Mesothelial cell of epicardium (in vitro differentiated cells): Measurements from ENCODE around the gene CLRN3. TPM values are rescaled to one million over a fixed set of nuclear protein-coding genes. Genes with fewer than 3 reads are reported as not detected.

Experiments
- DNase-seq, 2 experiments: peaks; one replicate each; pipeline ENCODE4 v3.0.0; 2021; ENCODE audit warnings: low spot score in 2 of 2; ENCODE audit not compliant: unreplicated experiment in 2 of 2
- H3K27ac Mint-ChIP-seq: 2 replicates; pipeline ENCODE4 v1.8.0; 2021; ENCODE audit warnings: mixed read lengths
- H3K27me3 Mint-ChIP-seq: 2 replicates; pipeline ENCODE4 v1.8.0; 2021; ENCODE audit warnings: low read depth, mixed read lengths
- H3K36me3 Mint-ChIP-seq: 2 replicates; pipeline ENCODE4 v1.8.0; 2021; ENCODE audit warnings: mixed read lengths
- H3K4me1 Mint-ChIP-seq: 2 replicates; pipeline ENCODE4 v1.8.0; 2021; ENCODE audit warnings: mixed read lengths
- H3K4me3 Mint-ChIP-seq: 2 replicates; pipeline ENCODE4 v1.8.0; 2021; ENCODE audit warnings: mild to moderate bottlenecking, moderate library complexity, mixed read lengths
- H3K9me3 Mint-ChIP-seq: 2 replicates; pipeline ENCODE4 v1.8.0; 2021; ENCODE audit warnings: mixed read lengths
- CTCF ChIP-seq: fragments of 200-600 bp; sonication (generic); IDR thresholded peaks from one replicate; pipeline ENCODE4 v1.5.0; 2021; ENCODE audit warnings: antibody characterized with exemption; ENCODE audit not compliant: unreplicated experiment
- total RNA-seq: library from RNA; stranded (reverse); gene quantifications from 3 replicates; pipeline ENCODE4 v1.2.1, GENCODE V29; 2021

The CLRN3 gene
- total RNA-seq, 1 donor from 2014 or later: not detected

- Mint-ChIP-seq H3K36me3 (no peaks in the 10 kb centered on the region), H3K27ac (no peak overlapping the region), H3K27me3 (peaks cover 29% of the 10 kb centered on the region), H3K9me3 (peaks cover 19% of the 10 kb centered on the region), H3K4me3 (no peak overlapping the region), H3K4me1 (no peaks in the 10 kb centered on the region)
- no peak for DNase-seq
- TF ChIP-seq CTCF: no peak
Observed at GRCh38 chr10:127872011-127872761, 20.6 kb downstream of the CLRN3 start.

DNA sequence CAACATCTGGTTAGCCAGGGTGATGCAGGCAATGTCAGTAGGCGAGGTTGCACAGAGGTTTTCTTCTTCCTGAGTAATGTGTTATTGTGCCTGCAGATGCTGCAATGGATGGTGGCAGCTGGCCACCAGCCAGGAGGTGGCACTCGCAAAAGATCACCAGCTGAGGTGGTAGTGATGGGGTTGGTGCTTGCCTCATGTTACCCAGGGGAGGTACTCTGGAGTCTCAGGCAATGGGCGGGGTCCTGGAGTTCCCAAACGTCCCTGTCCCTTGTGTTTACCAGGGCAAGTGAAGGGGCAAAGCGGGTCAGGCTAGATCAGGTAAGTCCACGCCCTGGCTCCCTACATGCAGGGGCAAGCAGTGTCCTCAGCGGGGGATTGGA is 21.1 kb downstream of the CLRN3 start:
- Mint-ChIP-seq H3K9me3 (peaks cover 19% of the 10 kb centered on the region), H3K27me3 (peaks cover 23% of the 10 kb centered on the region), H3K27ac (no peak overlapping the region), H3K36me3 (no peaks in the 10 kb centered on the region), H3K4me1 (no peaks in the 10 kb centered on the region), H3K4me3 (no peak overlapping the region)
- DNase-seq: no peak
- no peak for TF ChIP-seq CTCF

DNA sequence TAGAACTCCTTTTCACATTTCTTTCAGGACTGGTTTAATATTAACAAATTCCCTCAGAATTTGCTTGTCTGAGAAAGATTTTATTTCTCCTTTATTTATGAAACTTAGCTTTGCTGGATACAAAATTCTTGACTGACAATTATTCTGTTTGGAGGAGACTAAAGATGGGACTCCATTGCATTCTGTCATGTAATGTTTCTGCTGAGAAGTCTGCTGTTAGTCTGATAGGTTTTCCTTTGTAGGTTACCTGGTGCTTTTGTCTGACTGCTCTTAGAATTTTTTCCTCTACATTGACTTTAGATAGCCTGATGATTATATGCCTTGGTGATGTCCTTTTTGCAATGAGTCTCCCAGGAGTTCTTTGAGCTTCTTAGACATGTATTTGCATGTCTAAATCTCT is 23.4 kb downstream of the CLRN3 start:
- no peaks in the 10 kb centered on the region for H3K36me3 Mint-ChIP-seq
- no peak overlapping the region for H3K27ac Mint-ChIP-seq
- DNase-seq: no peak
- TF ChIP-seq CTCF: no peak
- peaks cover 23% of the 10 kb centered on the region for H3K9me3 Mint-ChIP-seq
- H3K4me1 Mint-ChIP-seq: no peaks in the 10 kb centered on the region
- H3K4me3 Mint-ChIP-seq: no peak overlapping the region
- peaks cover 20% of the 10 kb centered on the region for H3K27me3 Mint-ChIP-seq

GRCh38 chr10:127867805-127868204 is 24.9 kb downstream of the CLRN3 start:
- TF ChIP-seq CTCF: no peak
- H3K9me3 Mint-ChIP-seq: peaks cover 37% of the 10 kb centered on the region
- no peak for DNase-seq
- H3K27ac Mint-ChIP-seq: no peak overlapping the region
- H3K27me3 Mint-ChIP-seq: peaks cover 20% of the 10 kb centered on the region
- no peaks in the 10 kb centered on the region for H3K4me1 Mint-ChIP-seq
- H3K36me3 Mint-ChIP-seq: no peaks in the 10 kb centered on the region
- H3K4me3 Mint-ChIP-seq: no peak overlapping the region

- DNase-seq: no peak
- Mint-ChIP-seq H3K27me3 (peaks cover 20% of the 10 kb centered on the region), H3K4me3 (no peak overlapping the region), H3K27ac (no peak overlapping the region), H3K4me1 (no peaks in the 10 kb centered on the region), H3K36me3 (no peaks in the 10 kb centered on the region), H3K9me3 (peaks cover 41% of the 10 kb centered on the region)
- TF ChIP-seq CTCF: no peak
Observed at GRCh38 chr10:127866276-127867013, 26.3 kb downstream of the CLRN3 start.
